ENCODE measurements around the gene CADPS. TPM values are rescaled to one million over a fixed set of nuclear protein-coding genes. Genes with fewer than 3 reads are reported as not detected.

The CADPS gene
- total RNA-seq, 1 experiment from 2014 or later: 7.0 TPM

DNA sequence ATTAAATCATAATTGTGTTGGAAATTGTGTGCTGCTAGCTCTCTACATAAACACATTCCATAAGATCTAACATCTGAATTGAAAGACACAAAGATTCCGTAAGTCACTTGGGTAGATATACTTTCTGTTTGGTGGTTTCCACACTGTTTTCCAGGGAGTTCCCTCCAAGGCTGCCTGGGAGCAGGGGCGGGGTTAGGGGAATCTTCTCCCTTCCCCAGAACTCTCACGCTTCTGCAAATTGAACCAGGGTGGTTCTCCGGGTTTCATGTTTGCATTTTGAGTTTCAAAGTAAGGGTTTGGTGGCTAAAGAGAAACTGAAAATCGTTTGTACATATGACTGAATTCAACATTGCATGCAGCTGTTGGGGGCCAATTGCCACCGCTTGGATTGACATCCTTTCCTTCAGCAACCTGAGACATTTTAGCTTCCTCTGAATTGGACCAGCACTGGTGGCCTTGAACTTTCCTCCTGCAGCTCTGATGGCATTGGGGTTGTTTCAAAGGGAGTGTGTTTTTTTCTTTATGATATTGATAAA is 309.1 kb downstream of the CADPS start (continued):
- TF ChIP-seq, protein P1, sequence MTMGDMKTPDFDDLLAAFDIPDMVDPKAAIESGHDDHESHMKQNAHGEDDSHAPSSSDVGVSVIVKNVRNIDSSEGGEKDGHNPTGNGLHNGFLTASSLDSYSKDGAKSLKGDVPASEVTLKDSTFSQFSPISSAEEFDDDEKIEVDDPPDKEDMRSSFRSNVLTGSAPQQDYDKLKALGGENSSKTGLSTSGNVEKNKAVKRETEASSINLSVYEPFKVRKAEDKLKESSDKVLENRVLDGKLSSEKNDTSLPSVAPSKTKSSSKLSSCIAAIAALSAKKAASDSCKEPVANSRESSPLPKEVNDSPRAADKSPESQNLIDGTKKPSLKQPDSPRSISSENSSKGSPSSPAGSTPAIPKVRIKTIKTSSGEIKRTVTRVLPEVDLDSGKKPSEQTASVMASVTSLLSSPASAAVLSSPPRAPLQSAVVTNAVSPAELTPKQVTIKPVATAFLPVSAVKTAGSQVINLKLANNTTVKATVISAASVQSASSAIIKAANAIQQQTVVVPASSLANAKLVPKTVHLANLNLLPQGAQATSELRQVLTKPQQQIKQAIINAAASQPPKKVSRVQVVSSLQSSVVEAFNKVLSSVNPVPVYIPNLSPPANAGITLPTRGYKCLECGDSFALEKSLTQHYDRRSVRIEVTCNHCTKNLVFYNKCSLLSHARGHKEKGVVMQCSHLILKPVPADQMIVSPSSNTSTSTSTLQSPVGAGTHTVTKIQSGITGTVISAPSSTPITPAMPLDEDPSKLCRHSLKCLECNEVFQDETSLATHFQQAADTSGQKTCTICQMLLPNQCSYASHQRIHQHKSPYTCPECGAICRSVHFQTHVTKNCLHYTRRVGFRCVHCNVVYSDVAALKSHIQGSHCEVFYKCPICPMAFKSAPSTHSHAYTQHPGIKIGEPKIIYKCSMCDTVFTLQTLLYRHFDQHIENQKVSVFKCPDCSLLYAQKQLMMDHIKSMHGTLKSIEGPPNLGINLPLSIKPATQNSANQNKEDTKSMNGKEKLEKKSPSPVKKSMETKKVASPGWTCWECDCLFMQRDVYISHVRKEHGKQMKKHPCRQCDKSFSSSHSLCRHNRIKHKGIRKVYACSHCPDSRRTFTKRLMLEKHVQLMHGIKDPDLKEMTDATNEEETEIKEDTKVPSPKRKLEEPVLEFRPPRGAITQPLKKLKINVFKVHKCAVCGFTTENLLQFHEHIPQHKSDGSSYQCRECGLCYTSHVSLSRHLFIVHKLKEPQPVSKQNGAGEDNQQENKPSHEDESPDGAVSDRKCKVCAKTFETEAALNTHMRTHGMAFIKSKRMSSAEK (CRISPR knock-in tag; IDR thresholded peaks at IDR 0.05; ENCODE audit: borderline replicate concordance): no peak
- TF ChIP-seq TP53 (CRISPR knock-in tag; IDR thresholded peaks at IDR 0.05): no peak
- TF ChIP-seq NFE2L1 (CRISPR knock-in tag; IDR thresholded peaks at IDR 0.05): no peak
- TF ChIP-seq GRHL2 (CRISPR knock-in tag; IDR thresholded peaks at IDR 0.05; ENCODE audit: insufficient replicate concordance, severe bottlenecking): no peak
- no peak for TF ChIP-seq PRRX2 (CRISPR knock-in tag; IDR thresholded peaks at IDR 0.05)
- no peak for TF ChIP-seq ZNF317 (CRISPR knock-in tag; IDR thresholded peaks at IDR 0.05; ENCODE audit: borderline replicate concordance, low read depth)
- TF ChIP-seq, protein P2, sequence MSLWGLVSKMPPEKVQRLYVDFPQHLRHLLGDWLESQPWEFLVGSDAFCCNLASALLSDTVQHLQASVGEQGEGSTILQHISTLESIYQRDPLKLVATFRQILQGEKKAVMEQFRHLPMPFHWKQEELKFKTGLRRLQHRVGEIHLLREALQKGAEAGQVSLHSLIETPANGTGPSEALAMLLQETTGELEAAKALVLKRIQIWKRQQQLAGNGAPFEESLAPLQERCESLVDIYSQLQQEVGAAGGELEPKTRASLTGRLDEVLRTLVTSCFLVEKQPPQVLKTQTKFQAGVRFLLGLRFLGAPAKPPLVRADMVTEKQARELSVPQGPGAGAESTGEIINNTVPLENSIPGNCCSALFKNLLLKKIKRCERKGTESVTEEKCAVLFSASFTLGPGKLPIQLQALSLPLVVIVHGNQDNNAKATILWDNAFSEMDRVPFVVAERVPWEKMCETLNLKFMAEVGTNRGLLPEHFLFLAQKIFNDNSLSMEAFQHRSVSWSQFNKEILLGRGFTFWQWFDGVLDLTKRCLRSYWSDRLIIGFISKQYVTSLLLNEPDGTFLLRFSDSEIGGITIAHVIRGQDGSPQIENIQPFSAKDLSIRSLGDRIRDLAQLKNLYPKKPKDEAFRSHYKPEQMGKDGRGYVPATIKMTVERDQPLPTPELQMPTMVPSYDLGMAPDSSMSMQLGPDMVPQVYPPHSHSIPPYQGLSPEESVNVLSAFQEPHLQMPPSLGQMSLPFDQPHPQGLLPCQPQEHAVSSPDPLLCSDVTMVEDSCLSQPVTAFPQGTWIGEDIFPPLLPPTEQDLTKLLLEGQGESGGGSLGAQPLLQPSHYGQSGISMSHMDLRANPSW (CRISPR knock-in tag; conservative IDR thresholded peaks at IDR 0.05; ENCODE audit: low read depth): no peak
- TF ChIP-seq, protein P3, sequence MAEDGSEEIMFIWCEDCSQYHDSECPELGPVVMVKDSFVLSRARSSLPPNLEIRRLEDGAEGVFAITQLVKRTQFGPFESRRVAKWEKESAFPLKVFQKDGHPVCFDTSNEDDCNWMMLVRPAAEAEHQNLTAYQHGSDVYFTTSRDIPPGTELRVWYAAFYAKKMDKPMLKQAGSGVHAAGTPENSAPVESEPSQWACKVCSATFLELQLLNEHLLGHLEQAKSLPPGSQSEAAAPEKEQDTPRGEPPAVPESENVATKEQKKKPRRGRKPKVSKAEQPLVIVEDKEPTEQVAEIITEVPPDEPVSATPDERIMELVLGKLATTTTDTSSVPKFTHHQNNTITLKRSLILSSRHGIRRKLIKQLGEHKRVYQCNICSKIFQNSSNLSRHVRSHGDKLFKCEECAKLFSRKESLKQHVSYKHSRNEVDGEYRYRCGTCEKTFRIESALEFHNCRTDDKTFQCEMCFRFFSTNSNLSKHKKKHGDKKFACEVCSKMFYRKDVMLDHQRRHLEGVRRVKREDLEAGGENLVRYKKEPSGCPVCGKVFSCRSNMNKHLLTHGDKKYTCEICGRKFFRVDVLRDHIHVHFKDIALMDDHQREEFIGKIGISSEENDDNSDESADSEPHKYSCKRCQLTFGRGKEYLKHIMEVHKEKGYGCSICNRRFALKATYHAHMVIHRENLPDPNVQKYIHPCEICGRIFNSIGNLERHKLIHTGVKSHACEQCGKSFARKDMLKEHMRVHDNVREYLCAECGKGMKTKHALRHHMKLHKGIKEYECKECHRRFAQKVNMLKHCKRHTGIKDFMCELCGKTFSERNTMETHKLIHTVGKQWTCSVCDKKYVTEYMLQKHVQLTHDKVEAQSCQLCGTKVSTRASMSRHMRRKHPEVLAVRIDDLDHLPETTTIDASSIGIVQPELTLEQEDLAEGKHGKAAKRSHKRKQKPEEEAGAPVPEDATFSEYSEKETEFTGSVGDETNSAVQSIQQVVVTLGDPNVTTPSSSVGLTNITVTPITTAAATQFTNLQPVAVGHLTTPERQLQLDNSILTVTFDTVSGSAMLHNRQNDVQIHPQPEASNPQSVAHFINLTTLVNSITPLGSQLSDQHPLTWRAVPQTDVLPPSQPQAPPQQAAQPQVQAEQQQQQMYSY (CRISPR knock-in tag; IDR thresholded peaks at IDR 0.05): no peak
- TF ChIP-seq NR2C2 (CRISPR knock-in tag; IDR thresholded peaks at IDR 0.05): no peak
- TF ChIP-seq ZNF263 (CRISPR knock-in tag; IDR thresholded peaks at IDR 0.05; ENCODE audit: low read depth): no peak
- TF ChIP-seq, protein P4, sequence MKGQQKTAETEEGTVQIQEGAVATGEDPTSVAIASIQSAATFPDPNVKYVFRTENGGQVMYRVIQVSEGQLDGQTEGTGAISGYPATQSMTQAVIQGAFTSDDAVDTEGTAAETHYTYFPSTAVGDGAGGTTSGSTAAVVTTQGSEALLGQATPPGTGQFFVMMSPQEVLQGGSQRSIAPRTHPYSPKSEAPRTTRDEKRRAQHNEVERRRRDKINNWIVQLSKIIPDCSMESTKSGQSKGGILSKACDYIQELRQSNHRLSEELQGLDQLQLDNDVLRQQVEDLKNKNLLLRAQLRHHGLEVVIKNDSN (CRISPR knock-in tag; IDR thresholded peaks at IDR 0.05): no peak

DNA sequence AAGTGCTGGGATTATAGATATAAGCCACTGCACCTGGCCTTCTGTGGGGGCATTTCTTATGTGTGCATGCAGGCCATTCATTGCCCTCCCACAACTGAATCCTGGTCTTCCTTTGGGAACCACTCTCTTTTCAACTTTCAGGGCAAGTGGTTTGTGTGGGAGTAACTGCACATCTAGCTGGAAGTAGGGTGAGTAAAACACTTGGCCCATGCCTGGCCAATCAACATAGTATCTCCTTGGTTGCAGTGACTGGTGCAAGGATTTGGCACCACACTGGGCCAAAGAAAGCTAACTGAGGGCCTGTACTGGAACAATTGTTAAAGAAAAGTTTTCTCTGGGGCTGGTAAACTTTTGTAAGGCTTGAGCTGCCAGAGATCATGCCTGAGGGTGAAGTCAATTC is 312.6 kb downstream of the CADPS start:
- Mint-ChIP-seq H3K4me3 (no peak overlapping the region), H3K4me1 (peaks cover 5% of the 10 kb centered on the region; the same call in 1 of the 2 replicates), H3K27me3 (ENCODE audit: low read depth) (peaks cover 4% of the 10 kb centered on the region), H3K36me3 (no peaks in the 10 kb centered on the region), H3K27ac (no peak overlapping the region), H3K9me3 (no peaks in the 10 kb centered on the region)
- DNase-seq (ENCODE audit: low spot score) (no peak), ATAC-seq (no peak)
- POLR2A ChIA-PET: interaction anchor here (0.6 kb wide), 1 partner anchor 226 kb away, joined by 3 read pairs; no protein-coding TSS in a partner anchor
- TF ChIP-seq IRF2 (CRISPR knock-in tag; IDR thresholded peaks at IDR 0.05; ENCODE audit: borderline replicate concordance, low read depth) (no peak), ZNF232 (CRISPR knock-in tag; IDR thresholded peaks at IDR 0.05) (no peak), NR3C1 (CRISPR knock-in tag; conservative IDR thresholded peaks at IDR 0.05; ENCODE audit: low read depth) (no peak), SMAD3 (CRISPR knock-in tag; IDR thresholded peaks at IDR 0.05; ENCODE audit: borderline replicate concordance) (no peak)
- CTCF ChIA-PET: interaction anchor here (1.2 to 1.4 kb wide), 2 partner anchors 227 to 230 kb away, joined by 3 to 5 read pairs; no protein-coding TSS in a partner anchor
